ENCODE results near the gene D2HGDH. TPM values are rescaled to one million over a fixed set of nuclear protein-coding genes. Genes with fewer than 3 reads are reported as not detected.
A peak's percentile ranks its signal among the peaks of the same experiment; 100 is the strongest.

D2HGDH gene
- total and polyA plus RNA-seq, 2 donors from 2014 or later = 37.0 to 49.3 TPM

- Histone ChIP-seq H3K27ac (ENCODE audit: low read depth in 2 of 2, low read length in 2 of 2) (peak within 1 kb of the TSS; percentile 47 to 57), H3K36me3 (ENCODE audit: control insufficient read depth in 2 of 3, insufficient read depth in 3 of 3, low read length in 3 of 3) (no peaks in the 10 kb centered on the region), H3K9me3 (ENCODE audit: control insufficient read depth in 2 of 3, insufficient read depth in 1 of 3, low read length in 3 of 3) (no peaks in the 10 kb centered on the region), H3K4me1 (ENCODE audit: control insufficient read depth in 2 of 3, insufficient read depth in 2 of 3, low read depth in 1 of 3, low read length in 3 of 3) (peaks cover 3 to 13% (median 6%) of the 10 kb centered on the region in 3 donors), H3K4me3 (ENCODE audit: low read length in 3 of 3) (no peak within 1 kb of the TSS), H3K9ac (ENCODE audit: low read length in 3 of 3) (no peak within 1 kb of the TSS), H3K27me3 (ENCODE audit: control insufficient read depth, insufficient read depth, low read length) (no peaks in the 10 kb centered on the region)
- peak; percentile 64 to 78 (median 67) for DNase-seq
- FAIRE-seq = no peak
- no peak for TF ChIP-seq CTCF (IDR thresholded peaks at IDR 0.05; ENCODE audit: borderline replicate concordance, extremely low read depth, insufficient read depth)
- intact Hi-C loops (cut with DNase I) = no loop called here
Measured at GRCh38 chr2:241808721-241809382, 74.4 kb downstream of the D2HGDH start, which contains the start of gene NEU4. Gene NEU4 (plus strand): TSS chr2:241809193. CDS start chr2:241814485, 5,292 bp downstream.

DNA sequence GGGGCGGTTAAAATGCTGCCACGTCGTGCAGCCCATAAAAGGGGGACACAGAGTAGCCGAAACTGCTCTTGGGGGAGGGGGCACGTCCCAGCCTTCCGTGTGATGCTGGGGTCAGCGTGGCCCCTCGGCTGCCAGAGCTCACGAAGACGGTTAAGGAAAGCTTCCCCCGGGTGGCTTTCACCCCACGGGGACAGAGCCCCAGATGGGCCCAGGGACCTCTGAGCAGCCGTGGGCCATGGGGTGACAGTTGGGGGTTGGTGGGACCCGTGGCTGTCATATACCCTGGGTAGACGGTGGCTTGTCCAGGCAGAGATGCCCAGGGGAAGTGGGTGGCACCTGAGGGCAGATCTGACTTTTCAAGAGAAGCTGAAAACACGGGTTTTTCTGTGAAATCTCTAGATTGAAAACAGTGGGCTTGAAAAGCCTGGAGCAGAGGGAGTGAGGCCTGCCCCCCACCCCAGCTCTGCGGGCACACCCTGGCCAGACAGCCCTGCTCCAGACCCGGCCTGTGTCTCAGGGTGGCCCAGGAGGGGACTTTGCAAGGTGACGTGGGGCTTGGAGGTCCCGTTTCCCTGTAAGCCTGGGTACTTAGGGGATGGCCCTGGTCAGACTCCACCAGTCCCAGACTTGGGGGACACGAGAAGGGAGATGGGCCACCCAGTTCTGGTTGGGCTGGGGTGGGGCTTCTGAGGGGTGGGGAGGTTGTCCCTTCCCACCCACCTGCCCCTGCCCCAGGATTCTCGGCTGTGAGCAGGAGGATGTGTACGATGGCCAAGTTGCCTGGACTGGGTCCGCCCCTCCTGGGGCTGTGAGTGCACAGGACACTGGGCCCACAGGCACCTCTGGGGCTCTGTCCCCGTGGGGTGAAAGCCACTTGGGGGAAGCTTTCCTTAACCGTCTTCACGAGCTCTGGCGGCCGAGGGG is 75.2 kb downstream of the D2HGDH start:
- Histone ChIP-seq H3K9ac (ENCODE audit: low read length in 3 of 3) (no peak overlapping the region), H3K4me1 (ENCODE audit: control insufficient read depth in 2 of 3, insufficient read depth in 2 of 3, low read depth in 1 of 3, low read length in 3 of 3) (peaks cover 2 to 8% (median 2%) of the 10 kb centered on the region in 3 donors), H3K27ac (ENCODE audit: low read depth in 2 of 2, low read length in 2 of 2) (peak overlapping the region in 1 of 2 donors; percentile 57), H3K27me3 (ENCODE audit: control insufficient read depth, insufficient read depth, low read length) (no peaks in the 10 kb centered on the region), H3K9me3 (ENCODE audit: control insufficient read depth in 2 of 3, insufficient read depth in 1 of 3, low read length in 3 of 3) (no peaks in the 10 kb centered on the region), H3K36me3 (ENCODE audit: control insufficient read depth in 2 of 3, insufficient read depth in 3 of 3, low read length in 3 of 3) (no peaks in the 10 kb centered on the region), H3K4me3 (ENCODE audit: low read length in 3 of 3) (no peak overlapping the region)
- DNase-seq = peak in 2 of 5 donors; percentile 60 to 65
- FAIRE-seq = no peak
- no peak for TF ChIP-seq CTCF (IDR thresholded peaks at IDR 0.05; ENCODE audit: borderline replicate concordance, extremely low read depth, insufficient read depth)
- intact Hi-C loops (cut with DNase I) = no loop called here

DNA sequence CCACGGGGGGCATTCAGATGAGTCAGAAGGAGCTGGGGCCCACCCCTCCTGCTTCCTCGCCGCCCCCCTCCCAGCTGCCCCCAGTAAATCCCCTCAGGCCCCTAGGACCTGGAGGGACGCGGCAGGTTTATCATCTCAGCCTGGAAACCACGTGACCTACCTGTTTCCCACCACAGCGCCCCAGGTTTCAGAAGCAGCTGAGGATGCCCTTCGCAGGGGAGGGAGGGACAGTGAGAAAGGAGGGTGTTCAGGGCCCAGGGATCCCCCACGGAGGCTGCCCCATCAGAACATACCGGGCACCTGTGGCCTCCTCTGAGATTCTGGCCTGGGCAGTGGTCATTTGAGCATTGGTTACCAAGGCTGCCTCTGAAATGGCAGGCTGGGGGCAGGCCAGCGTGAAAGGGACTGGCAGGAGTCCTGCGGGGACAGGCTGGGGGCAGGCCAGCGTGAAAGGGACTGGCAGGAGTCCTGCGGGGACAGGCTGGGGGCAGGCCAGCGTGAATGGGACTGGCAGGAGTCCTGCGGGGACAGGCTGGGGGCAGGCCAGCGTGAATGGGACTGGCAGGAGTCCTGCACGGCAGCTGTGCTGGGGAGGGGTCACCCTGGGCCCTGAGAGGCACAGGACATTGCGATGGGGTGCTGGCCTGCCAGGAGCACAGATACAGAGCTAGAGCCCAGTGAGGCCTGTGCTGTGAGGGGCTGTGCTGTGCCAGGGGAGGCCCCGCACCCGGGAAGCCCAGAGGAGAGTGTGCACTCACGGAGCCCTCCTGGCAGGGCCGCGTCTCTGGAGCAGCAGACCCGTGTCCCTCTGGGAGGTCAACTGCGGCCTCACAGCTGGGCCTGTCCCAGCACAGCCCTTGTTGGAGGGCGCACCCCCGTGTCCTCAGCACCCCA is 76.1 kb downstream of the D2HGDH start:
- H3K27me3 ChIP-seq (ENCODE audit: control insufficient read depth, insufficient read depth, low read length) = no peaks in the 10 kb centered on the region
- no peak overlapping the region for H3K4me3 ChIP-seq (ENCODE audit: low read length in 3 of 3)
- TF ChIP-seq CTCF (IDR thresholded peaks at IDR 0.05; ENCODE audit: borderline replicate concordance, extremely low read depth, insufficient read depth) = no peak
- no peaks in the 10 kb centered on the region for H3K36me3 ChIP-seq (ENCODE audit: control insufficient read depth in 2 of 3, insufficient read depth in 3 of 3, low read length in 3 of 3)
- FAIRE-seq (no peak), DNase-seq (peak in 2 of 5 donors; percentile 48 to 77)
- no peak overlapping the region for H3K9ac ChIP-seq (ENCODE audit: low read length in 3 of 3)
- intact Hi-C loops (cut with DNase I) = no loop called here
- no peak overlapping the region for H3K27ac ChIP-seq (ENCODE audit: low read depth in 2 of 2, low read length in 2 of 2)
- no peaks in the 10 kb centered on the region for H3K9me3 ChIP-seq (ENCODE audit: control insufficient read depth in 2 of 3, insufficient read depth in 1 of 3, low read length in 3 of 3)
- peaks cover 0 to 4% (median 0%) of the 10 kb centered on the region in 3 donors for H3K4me1 ChIP-seq (ENCODE audit: control insufficient read depth in 2 of 3, insufficient read depth in 2 of 3, low read depth in 1 of 3, low read length in 3 of 3)

Measured in kidney (tissue), 14 donors.